ENCODE data around the gene MPIG6B. TPM values are rescaled to one million over a fixed set of nuclear protein-coding genes. Genes with fewer than 3 reads are reported as not detected.

The MPIG6B gene
- polyA plus RNA-seq, 1 donor (not counting 4 experiments of a cell fraction or from before 2014, with no cell fraction given), result 0.10 TPM

- peaks cover 19% of the 10 kb centered on the region for H3K79me2 ChIP-seq (ENCODE audit: control insufficient read depth, insufficient read depth, low read length)
- H4K20me1 ChIP-seq (ENCODE audit: control insufficient read depth, extremely low read depth, insufficient read depth, low read length), result no peaks in the 10 kb centered on the region
- no peaks in the 10 kb centered on the region for H3K9me1 ChIP-seq (ENCODE audit: control insufficient read depth, extremely low read depth, insufficient read depth, low read length)
- TF ChIP-seq CTCF (optimal IDR thresholded peaks at IDR 0.05 in 1 of 3, IDR thresholded peaks at IDR 0.05 in 1 of 3, conservative IDR thresholded peaks at IDR 0.05 in 1 of 3; ENCODE audit: extremely low read depth in 1 of 3, insufficient read depth in 2 of 3, low read length in 3 of 3), result no peak
- TF ChIP-seq EZH2 (IDR thresholded peaks at IDR 0.05; ENCODE audit: low read length), result no peak
- H3K27me3 ChIP-seq (ENCODE audit: control insufficient read depth, extremely low read depth, insufficient read depth, low read length), result no peaks in the 10 kb centered on the region
- FAIRE-seq, result no peak
- peaks cover 0 to 3% of the 10 kb centered on the region in 2 experiments for H3K36me3 ChIP-seq (ENCODE audit: control insufficient read depth in 2 of 2, extremely low read depth in 1 of 2, insufficient read depth in 2 of 2, low read length in 2 of 2)
- no peaks in the 10 kb centered on the region for H3K9me3 ChIP-seq (ENCODE audit: control insufficient read depth, low read depth, low read length)
- H3K4me1 ChIP-seq (ENCODE audit: control insufficient read depth, extremely low read depth, insufficient read depth, low read length), result peaks cover 9% of the 10 kb centered on the region
- H3K4me3 ChIP-seq (ENCODE audit: control insufficient read depth in 2 of 3, extremely low read depth in 1 of 3, insufficient read depth in 2 of 3, low read depth in 1 of 3, low read length in 3 of 3), result no peak overlapping the region
- no peak for DNase-seq (ENCODE audit: low read depth, low spot score)
- dilution Hi-C loops (cut with MboI; ENCODE audit: extremely low pct_ligation_motif_present, low sequenced_read_pairs), result no loop called here
- H3K9ac ChIP-seq (ENCODE audit: control insufficient read depth, extremely low read depth, insufficient read depth, low read length), result no peak overlapping the region
- no peak overlapping the region for H3K27ac ChIP-seq (ENCODE audit: control insufficient read depth, insufficient read depth, low read length)
- H2AFZ ChIP-seq (ENCODE audit: control insufficient read depth, low read length), result no peak overlapping the region
- no peak overlapping the region for H3K4me2 ChIP-seq (ENCODE audit: control insufficient read depth, extremely low read depth, insufficient read depth, low read depth, low read length)
Measured at GRCh38 chr6:31700740-31701401, 22.3 kb upstream of the MPIG6B start.

GRCh38 chr6:31701666-31702404 is 21.3 kb upstream of the MPIG6B start:
- peaks cover 19% of the 10 kb centered on the region for H3K79me2 ChIP-seq (ENCODE audit: control insufficient read depth, insufficient read depth, low read length)
- H3K9ac ChIP-seq (ENCODE audit: control insufficient read depth, extremely low read depth, insufficient read depth, low read length), result peak overlapping the region; percentile 89
- no peaks in the 10 kb centered on the region for H3K27me3 ChIP-seq (ENCODE audit: control insufficient read depth, extremely low read depth, insufficient read depth, low read length)
- no peaks in the 10 kb centered on the region for H4K20me1 ChIP-seq (ENCODE audit: control insufficient read depth, extremely low read depth, insufficient read depth, low read length)
- no peaks in the 10 kb centered on the region for H3K9me3 ChIP-seq (ENCODE audit: control insufficient read depth, low read depth, low read length)
- FAIRE-seq (no peak), DNase-seq (ENCODE audit: low read depth, low spot score) (no peak)
- peaks cover 0 to under 1% of the 10 kb centered on the region in 2 experiments for H3K36me3 ChIP-seq (ENCODE audit: control insufficient read depth in 2 of 2, extremely low read depth in 1 of 2, insufficient read depth in 2 of 2, low read length in 2 of 2)
- peak overlapping the region; percentile 73 to 87 (median 86) for H3K4me3 ChIP-seq (ENCODE audit: control insufficient read depth in 2 of 3, extremely low read depth in 1 of 3, insufficient read depth in 2 of 3, low read depth in 1 of 3, low read length in 3 of 3)
- peak overlapping the region; percentile 86 for H2AFZ ChIP-seq (ENCODE audit: control insufficient read depth, low read length)
- peak overlapping the region; percentile 87 for H3K27ac ChIP-seq (ENCODE audit: control insufficient read depth, insufficient read depth, low read length)
- peaks cover 9% of the 10 kb centered on the region for H3K4me1 ChIP-seq (ENCODE audit: control insufficient read depth, extremely low read depth, insufficient read depth, low read length)
- no peaks in the 10 kb centered on the region for H3K9me1 ChIP-seq (ENCODE audit: control insufficient read depth, extremely low read depth, insufficient read depth, low read length)
- peak overlapping the region; percentile 98 for H3K4me2 ChIP-seq (ENCODE audit: control insufficient read depth, extremely low read depth, insufficient read depth, low read depth, low read length)
- dilution Hi-C loops (cut with MboI; ENCODE audit: extremely low pct_ligation_motif_present, low sequenced_read_pairs), result no loop called here
- no peak for TF ChIP-seq EZH2 (IDR thresholded peaks at IDR 0.05; ENCODE audit: low read length)

All from keratinocyte (primary cell).